ENCODE results near the gene BAD.

DNA sequence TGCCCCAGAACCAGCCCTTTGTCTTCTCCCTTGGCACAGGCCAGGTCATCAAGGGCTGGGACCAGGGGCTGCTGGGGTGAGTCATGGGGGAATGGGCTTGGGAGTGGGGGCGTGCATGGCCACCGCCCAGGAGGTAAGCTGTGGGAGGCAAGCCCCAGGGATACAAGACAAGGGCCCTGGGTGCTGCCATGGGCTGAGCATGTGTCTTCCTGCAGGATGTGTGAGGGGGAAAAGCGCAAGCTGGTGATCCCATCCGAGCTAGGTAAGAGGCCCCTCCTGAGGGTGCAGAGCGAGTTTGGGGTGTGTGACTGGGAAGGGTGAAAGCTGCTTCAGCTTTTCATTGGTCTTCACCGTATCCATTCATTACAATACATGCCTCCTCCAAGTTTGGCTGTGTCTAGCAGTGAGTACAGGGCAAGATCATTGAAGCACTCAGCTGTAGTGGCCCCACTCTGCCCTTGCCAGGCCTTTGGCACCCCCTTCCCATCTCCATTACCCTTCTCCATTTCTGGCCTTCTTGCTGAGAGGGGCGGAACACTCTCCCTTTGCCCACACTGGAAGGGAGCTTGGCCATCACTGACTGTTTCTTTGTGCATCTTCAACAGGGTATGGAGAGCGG, 41.1 kb downstream of the BAD start:
- TF ChIP-seq, protein P1, sequence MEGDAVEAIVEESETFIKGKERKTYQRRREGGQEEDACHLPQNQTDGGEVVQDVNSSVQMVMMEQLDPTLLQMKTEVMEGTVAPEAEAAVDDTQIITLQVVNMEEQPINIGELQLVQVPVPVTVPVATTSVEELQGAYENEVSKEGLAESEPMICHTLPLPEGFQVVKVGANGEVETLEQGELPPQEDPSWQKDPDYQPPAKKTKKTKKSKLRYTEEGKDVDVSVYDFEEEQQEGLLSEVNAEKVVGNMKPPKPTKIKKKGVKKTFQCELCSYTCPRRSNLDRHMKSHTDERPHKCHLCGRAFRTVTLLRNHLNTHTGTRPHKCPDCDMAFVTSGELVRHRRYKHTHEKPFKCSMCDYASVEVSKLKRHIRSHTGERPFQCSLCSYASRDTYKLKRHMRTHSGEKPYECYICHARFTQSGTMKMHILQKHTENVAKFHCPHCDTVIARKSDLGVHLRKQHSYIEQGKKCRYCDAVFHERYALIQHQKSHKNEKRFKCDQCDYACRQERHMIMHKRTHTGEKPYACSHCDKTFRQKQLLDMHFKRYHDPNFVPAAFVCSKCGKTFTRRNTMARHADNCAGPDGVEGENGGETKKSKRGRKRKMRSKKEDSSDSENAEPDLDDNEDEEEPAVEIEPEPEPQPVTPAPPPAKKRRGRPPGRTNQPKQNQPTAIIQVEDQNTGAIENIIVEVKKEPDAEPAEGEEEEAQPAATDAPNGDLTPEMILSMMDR (optimal IDR thresholded peaks at IDR 0.05 in 1 of 3, IDR thresholded peaks at IDR 0.05 in 1 of 3, conservative IDR thresholded peaks at IDR 0.05 in 1 of 3; ENCODE audit: extremely low read depth in 1 of 3, insufficient read depth in 2 of 3, low read length in 3 of 3) = no peak
- no peak for TF ChIP-seq EZH2 (IDR thresholded peaks at IDR 0.05; ENCODE audit: low read length)

Measured in keratinocyte (primary cell).